ENCODE results near the gene POTEE. TPM values are rescaled to one million over a fixed set of nuclear protein-coding genes. Genes with fewer than 3 reads are reported as not detected.
"Not testable (repeated sequence)": the region's sequence is repeated elsewhere in the genome, so short reads cannot be mapped to it uniquely, and the experiment has no call there.

POTEE gene
- total RNA-seq (0.07 TPM in 2 replicates), polyA plus RNA-seq (not detected in 2 replicates), polyA minus RNA-seq (0.14 and 0.17 TPM in 2 replicates)
- total RNA-seq (2013): 0.02 TPM

DNA sequence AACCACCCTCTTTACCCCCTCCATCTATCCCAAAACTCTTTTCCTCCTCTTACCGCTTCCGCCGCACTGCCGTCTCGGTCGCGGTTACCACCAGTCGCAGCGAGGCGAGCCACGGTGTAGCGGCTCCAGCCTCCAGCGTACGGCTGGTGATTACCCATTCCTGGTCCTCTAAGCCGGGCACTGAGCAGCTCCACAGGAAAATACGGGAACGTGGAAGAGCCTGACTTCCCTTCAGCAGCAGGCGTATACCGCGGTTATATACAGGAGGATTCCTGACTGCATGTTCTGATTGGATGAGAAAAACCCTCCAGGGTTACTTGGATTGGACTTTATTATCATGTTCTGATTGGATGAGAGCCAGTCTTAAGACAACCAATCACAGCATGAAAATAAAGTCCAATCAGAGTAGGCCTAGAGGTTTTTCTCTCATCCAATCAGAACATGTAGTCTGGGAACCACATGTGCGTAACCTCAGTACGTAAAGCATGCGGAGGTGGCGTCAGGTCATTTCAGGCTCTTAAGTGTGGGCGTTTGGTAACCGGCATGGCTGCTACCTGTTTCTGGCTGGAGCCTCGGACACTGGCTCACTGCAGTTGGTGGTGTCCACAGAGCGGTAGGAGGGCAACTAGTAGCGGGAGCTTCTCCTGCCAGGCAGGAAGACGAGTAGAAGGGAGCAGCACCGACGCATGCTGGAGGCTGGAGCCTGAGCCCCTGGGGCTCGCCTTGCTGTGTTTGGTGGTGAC lies at the start of gene POTEE:
POTEE (plus strand) TSS at position 507 of the 743 bp plus-strand sequence. CDS start 8,867 bp downstream, outside the sequence.
- ATAC-seq (ENCODE audit: low read depth); H2AFZ ChIP-seq (ENCODE audit: insufficient read depth, low read depth, low read length, poor library complexity, severe bottlenecking); POLR2A ChIA-PET; H3K9ac ChIP-seq (ENCODE audit: low read length); H3K4me1 ChIP-seq (ENCODE audit: control insufficient read depth in 2 of 2, insufficient read depth in 2 of 2, low read length in 2 of 2); H4K20me1 ChIP-seq (ENCODE audit: control insufficient read depth, insufficient read depth, low read length, poor library complexity, severe bottlenecking); H3K4me2 ChIP-seq (replicated peaks; ENCODE audit: low read depth, low read length, poor library complexity, severe bottlenecking); CTCF ChIA-PET; H3K9me3 Mint-ChIP-seq (ENCODE audit: insufficient read depth); H3K4me1 Mint-ChIP-seq; H3K79me2 ChIP-seq (ENCODE audit: control insufficient read depth, insufficient read depth, low read length); H3K9me3 ChIP-seq (ENCODE audit: control extremely low read depth in 1 of 3, control insufficient read depth in 2 of 3, insufficient read depth in 1 of 3, low read length in 2 of 3); H3K4me3 Mint-ChIP-seq; H3K27ac Mint-ChIP-seq; intact Hi-C loops (cut with micrococcal nuclease); H3K27me3 ChIP-seq (replicated peaks in 1 of 4; ENCODE audit: control extremely low read depth in 1 of 4, control insufficient read depth in 3 of 4, insufficient read depth in 4 of 4, low read length in 3 of 4); H3K36me3 ChIP-seq (replicated peaks in 1 of 2; ENCODE audit: control extremely low read depth in 1 of 2, control insufficient read depth in 1 of 2, extremely low read depth in 1 of 2, insufficient read depth in 2 of 2, low read length in 1 of 2); H3K27ac ChIP-seq (ENCODE audit: low read length in 2 of 2); H3K4me3 ChIP-seq (ENCODE audit: control extremely low read depth in 1 of 5, extremely low read depth in 1 of 5, insufficient read depth in 1 of 5, low read depth in 2 of 5, low read length in 4 of 5); H3K27me3 Mint-ChIP-seq; DNase-seq: not testable (repeated sequence)
- 93% methylated on average over 11 of the region's 33 CpGs for WGBS (ENCODE audit: insufficient coverage)

DNA sequence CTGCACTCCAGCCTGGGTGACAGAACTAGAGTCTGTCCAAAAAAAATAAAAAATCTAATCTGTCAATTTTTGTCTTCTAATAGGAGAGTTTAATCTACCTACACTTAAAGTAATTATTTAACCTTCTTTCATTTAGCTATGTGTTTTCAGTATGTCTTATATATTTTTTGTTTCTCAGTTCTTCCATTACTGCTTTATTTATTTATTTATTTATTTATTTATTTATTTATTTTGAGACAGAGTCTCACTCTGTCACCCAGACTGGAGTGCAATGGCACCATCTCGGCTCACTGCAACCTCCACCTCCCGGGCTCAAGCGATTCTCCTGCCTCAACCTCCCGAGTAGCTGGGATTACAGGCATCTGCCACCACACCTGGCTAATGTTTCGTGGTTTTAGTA lies 43.8 kb upstream of the POTEE start:
- H3K27me3 ChIP-seq (replicated peaks in 1 of 4; ENCODE audit: control extremely low read depth in 1 of 4, control insufficient read depth in 3 of 4, insufficient read depth in 4 of 4, low read length in 3 of 4); H3K4me3 ChIP-seq (ENCODE audit: control extremely low read depth in 1 of 5, extremely low read depth in 1 of 5, insufficient read depth in 1 of 5, low read depth in 2 of 5, low read length in 4 of 5); H3K79me2 ChIP-seq (ENCODE audit: control insufficient read depth, insufficient read depth, low read length); H4K20me1 ChIP-seq (ENCODE audit: control insufficient read depth, insufficient read depth, low read length, poor library complexity, severe bottlenecking); H3K27ac Mint-ChIP-seq; DNase-seq; H3K36me3 ChIP-seq (replicated peaks in 1 of 2; ENCODE audit: control extremely low read depth in 1 of 2, control insufficient read depth in 1 of 2, extremely low read depth in 1 of 2, insufficient read depth in 2 of 2, low read length in 1 of 2); H3K4me1 ChIP-seq (ENCODE audit: control insufficient read depth in 2 of 2, insufficient read depth in 2 of 2, low read length in 2 of 2); H2AFZ ChIP-seq (ENCODE audit: insufficient read depth, low read depth, low read length, poor library complexity, severe bottlenecking); H3K4me1 Mint-ChIP-seq; H3K9me3 Mint-ChIP-seq (ENCODE audit: insufficient read depth); H3K9me3 ChIP-seq (ENCODE audit: control extremely low read depth in 1 of 3, control insufficient read depth in 2 of 3, insufficient read depth in 1 of 3, low read length in 2 of 3); intact Hi-C loops (cut with micrococcal nuclease); H3K9ac ChIP-seq (ENCODE audit: low read length); POLR2A ChIA-PET; H3K27ac ChIP-seq (ENCODE audit: low read length in 2 of 2); ATAC-seq (ENCODE audit: low read depth); H3K4me2 ChIP-seq (replicated peaks; ENCODE audit: low read depth, low read length, poor library complexity, severe bottlenecking); H3K4me3 Mint-ChIP-seq: not testable (repeated sequence)
- CTCF ChIA-PET: interaction anchor here (1.2 kb wide), 1 partner anchor 12 kb away, joined by 3 read pairs; no protein-coding TSS in a partner anchor
- peaks cover 10% of the 10 kb centered on the region for H3K27me3 Mint-ChIP-seq
- 95% methylated on average over 5 of the region's 5 CpGs for WGBS (ENCODE audit: insufficient coverage)

Measured in B cell (primary cell).